ENCODE data around the gene GNGT2.

- TF ChIP-seq EZH2 (IDR thresholded peaks at IDR 0.05) = no peak
- TF ChIP-seq CTCF (IDR thresholded peaks at IDR 0.05) = no peak
Observed at GRCh38 chr17:49194297-49194607, 16.1 kb downstream of the GNGT2 start.

Measured in neural progenitor cell (in vitro differentiated cells).